ENCODE measurements around the gene CYBC1. TPM values are rescaled to one million over a fixed set of nuclear protein-coding genes. Genes with fewer than 3 reads are reported as not detected.

The CYBC1 gene
- total RNA-seq, 1 experiment from 2014 or later = 71.7 TPM

- TF ChIP-seq ESRRA (CRISPR knock-in tag; IDR thresholded peaks at IDR 0.05; ENCODE audit: borderline replicate concordance) = no peak
- TF ChIP-seq ATF2 (CRISPR knock-in tag; IDR thresholded peaks at IDR 0.05; ENCODE audit: borderline replicate concordance, low read depth) = no peak
- TF ChIP-seq NFE2L1 (CRISPR knock-in tag; IDR thresholded peaks at IDR 0.05) = no peak
- no peak for TF ChIP-seq SOX15 (CRISPR knock-in tag; IDR thresholded peaks at IDR 0.05)
- no peak for TF ChIP-seq ZNF317 (CRISPR knock-in tag; IDR thresholded peaks at IDR 0.05; ENCODE audit: borderline replicate concordance, low read depth)
- no peak for TF ChIP-seq ELF4 (CRISPR knock-in tag; IDR thresholded peaks at IDR 0.05; ENCODE audit: low read depth)
- no peak for TF ChIP-seq RELA (CRISPR knock-in tag; IDR thresholded peaks at IDR 0.05; ENCODE audit: borderline replicate concordance)
- no peak for TF ChIP-seq NR3C1 (CRISPR knock-in tag; conservative IDR thresholded peaks at IDR 0.05; ENCODE audit: low read depth)
These were observed 56.3 kb downstream of the CYBC1 start (continued) for GRCh38 chr17:82394278-82394677.

GRCh38 chr17:82392941-82393340 is 57.6 kb downstream of the CYBC1 start:
- ChIA-PET CTCF (no interaction called here), POLR2A (no interaction called here)
- Mint-ChIP-seq H3K27ac (no peak overlapping the region), H3K9me3 (no peaks in the 10 kb centered on the region), H3K4me1 (no peaks in the 10 kb centered on the region), H3K36me3 (no peaks in the 10 kb centered on the region), H3K27me3 (ENCODE audit: low read depth) (no peaks in the 10 kb centered on the region), H3K4me3 (no peak overlapping the region)
- DNase-seq (ENCODE audit: low spot score) (no peak), ATAC-seq (no peak)
- TF ChIP-seq, protein P1, sequence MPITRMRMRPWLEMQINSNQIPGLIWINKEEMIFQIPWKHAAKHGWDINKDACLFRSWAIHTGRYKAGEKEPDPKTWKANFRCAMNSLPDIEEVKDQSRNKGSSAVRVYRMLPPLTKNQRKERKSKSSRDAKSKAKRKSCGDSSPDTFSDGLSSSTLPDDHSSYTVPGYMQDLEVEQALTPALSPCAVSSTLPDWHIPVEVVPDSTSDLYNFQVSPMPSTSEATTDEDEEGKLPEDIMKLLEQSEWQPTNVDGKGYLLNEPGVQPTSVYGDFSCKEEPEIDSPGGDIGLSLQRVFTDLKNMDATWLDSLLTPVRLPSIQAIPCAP (CRISPR knock-in tag; IDR thresholded peaks at IDR 0.05) = no peak
- TF ChIP-seq, protein P2, sequence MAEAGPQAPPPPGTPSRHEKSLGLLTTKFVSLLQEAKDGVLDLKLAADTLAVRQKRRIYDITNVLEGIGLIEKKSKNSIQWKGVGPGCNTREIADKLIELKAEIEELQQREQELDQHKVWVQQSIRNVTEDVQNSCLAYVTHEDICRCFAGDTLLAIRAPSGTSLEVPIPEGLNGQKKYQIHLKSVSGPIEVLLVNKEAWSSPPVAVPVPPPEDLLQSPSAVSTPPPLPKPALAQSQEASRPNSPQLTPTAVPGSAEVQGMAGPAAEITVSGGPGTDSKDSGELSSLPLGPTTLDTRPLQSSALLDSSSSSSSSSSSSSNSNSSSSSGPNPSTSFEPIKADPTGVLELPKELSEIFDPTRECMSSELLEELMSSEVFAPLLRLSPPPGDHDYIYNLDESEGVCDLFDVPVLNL (CRISPR knock-in tag; IDR thresholded peaks at IDR 0.05; ENCODE audit: borderline replicate concordance, low read depth) = no peak
- TF ChIP-seq ZNF671 (CRISPR knock-in tag; IDR thresholded peaks at IDR 0.05) (no peak), TP53 (CRISPR knock-in tag; IDR thresholded peaks at IDR 0.05) (no peak), JUN (CRISPR knock-in tag; IDR thresholded peaks at IDR 0.05) (no peak)

Other genes with a start within 250 kb of the CYBC1 start
- gene CCDC57, start 237.9 kb downstream of the CYBC1 start, total RNA-seq (2021) = 15.1 to 20.0 TPM (median 16.9 TPM) in 3 replicates
- gene SLC16A3, start 221.7 kb downstream of the CYBC1 start, total RNA-seq (2021) = 28.7 to 65.3 TPM (median 58.5 TPM) in 3 replicates
- 101 to 111 TPM (median 107 TPM) in 3 replicates for gene CSNK1D, start 177.1 kb downstream of the CYBC1 start, total RNA-seq (2021)
- 0.74 to 1.3 TPM (median 0.92 TPM) in 3 replicates for gene CD7, start 133.1 kb downstream of the CYBC1 start, total RNA-seq (2021)
- 0.14 to 0.57 TPM (median 0.22 TPM) in 3 replicates for gene SECTM1, start 117.0 kb downstream of the CYBC1 start, total RNA-seq (2021)
- gene TEX19, start 91.5 kb downstream of the CYBC1 start, total RNA-seq (2021) = 0.89 to 1.4 TPM (median 1.4 TPM) in 3 replicates
- 0.46 to 0.76 TPM (median 0.53 TPM) in 3 replicates for gene UTS2R, start 79.0 kb downstream of the CYBC1 start, total RNA-seq (2021)
- gene HEXD, start 32.4 kb downstream of the CYBC1 start, total RNA-seq (2021) = 36.0 to 40.0 TPM (median 37.1 TPM) in 3 replicates
- 20.4 to 24.0 TPM (median 22.5 TPM) in 3 replicates for gene OGFOD3, start 32.2 kb downstream of the CYBC1 start, total RNA-seq (2021)
- 96.7 to 125 TPM (median 117 TPM) in 3 replicates for gene NARF, start 8.0 kb upstream of the CYBC1 start, total RNA-seq (2021)
- gene FOXK2, start 69.0 kb upstream of the CYBC1 start, total RNA-seq (2021) = 57.7 to 65.7 TPM (median 62.7 TPM) in 3 replicates
- gene WDR45B, start 197.7 kb upstream of the CYBC1 start, total RNA-seq (2021) = 87.1 to 96.5 TPM (median 89.1 TPM) in 3 replicates
- 2.7 to 4.4 TPM (median 3.1 TPM) in 3 replicates for gene RAB40B, start 247.9 kb upstream of the CYBC1 start, total RNA-seq (2021)

Measured in WTC11 (cell line).